Right cardiac atrium (tissue), 5 donors: ENCODE measurements around the gene NDUFAF2. TPM values are rescaled to one million over a fixed set of nuclear protein-coding genes. Genes with fewer than 3 reads are reported as not detected.
"Not testable (repeated sequence)": the region's sequence is repeated elsewhere in the genome, so short reads cannot be mapped to it uniquely, and the experiment has no call there.

Source experiments
- ATAC-seq, 2 donors: fragments of 200-7000 bp; cut with Tn5 transposase; one replicate each; pipeline versions ENCODE4 v1.8.0 to v1.9.1; 2020; ENCODE audit warnings: moderate library complexity in 2 of 2, mild to moderate bottlenecking in 1 of 2
- DNase-seq, 3 donors: peaks; one replicate each; pipeline ENCODE4 v3.0.0-alpha.2; 2020
- H3K27ac ChIP-seq: one replicate; pipeline ENCODE4 v1.5.1; 2013; ENCODE audit warnings: mild to moderate bottlenecking, low read length, control low read depth, moderate library complexity
- H3K27me3 ChIP-seq: one replicate; pipeline ENCODE4 v1.6.1; 2013; ENCODE audit not compliant: control insufficient read depth, insufficient read depth
- H3K4me1 ChIP-seq: one replicate; pipeline ENCODE4 v1.6.1; 2013; ENCODE audit warnings: low read length; ENCODE audit not compliant: control insufficient read depth, insufficient read depth
- H3K4me3 ChIP-seq: one replicate; pipeline ENCODE4 v1.5.1; 2013; ENCODE audit warnings: low read length, control low read depth
- H3K9me3 ChIP-seq: one replicate; pipeline ENCODE4 v1.6.1; 2013; ENCODE audit warnings: low read length; ENCODE audit not compliant: control insufficient read depth
- WGBS: extraction: QIAGEN DNeasy Blood & Tissue Kit; methylation state at CpG from one replicate; pipeline ENCODE4 v1.1.7; 2013; 5-methylcytosine and 5-hydroxymethylcytosine counted together
- intact Hi-C, 4 donors: fragments of 100-400 bp; cut with DNase I; formaldehyde crosslinking; loops; one replicate each; pipeline versions ENCODE4 v1.11.0 to v1.14.0; 2022 to 2023
- polyA plus RNA-seq: library from polyadenylated mRNA; stranded (reverse); fragments of 200-250 nt; gene quantifications from one replicate; pipeline ENCODE4 v1.2.3, GENCODE V29; 2013
- total RNA-seq, 4 donors: library from RNA; stranded (reverse); fragmentation: NEBNext Ultra II Directional; extraction: Animal tissue kit (Norgen Biotek cat#: 25700); gene quantifications; one replicate each; pipeline ENCODE4 v1.2.1, GENCODE V29; 2021
- donor health status: healthy with polysubstance abuse.
- donor health status: DM: no; HTN: yes; CAD: no.
- donor health status: DM: no; HTN: no; CAD: no.
- donor health status: DM: no; HTN: yes; CAD: no; lungs with severe emphysema.
- donor health status: DM: yes; HTN: yes; CAD: no.

NDUFAF2 gene
- total and polyA plus RNA-seq, 5 donors = 32.0 to 74.6 (median 34.8) TPM

GRCh38 chr5:61018062-61018461, 73.1 kb downstream of the NDUFAF2 start:
- no peak overlapping the region for H3K27ac ChIP-seq
- no peaks in the 10 kb centered on the region for H3K9me3 ChIP-seq
- no peaks in the 10 kb centered on the region for H3K4me1 ChIP-seq
- ATAC-seq = no peak
- intact Hi-C loops = no loop called here
- DNase-seq = no peak
- H3K4me3 ChIP-seq = no peak overlapping the region
- no peaks in the 10 kb centered on the region for H3K27me3 ChIP-seq
- WGBS = 83% methylated on average over 2 of the region's 2 CpGs

- Histone ChIP-seq H3K4me3 (no peak overlapping the region), H3K27me3 (no peaks in the 10 kb centered on the region), H3K4me1 (no peaks in the 10 kb centered on the region), H3K9me3 (no peaks in the 10 kb centered on the region), H3K27ac (no peak overlapping the region)
- intact Hi-C loops = no loop called here
- 98% methylated on average over 1 of the region's 1 CpG for WGBS
- DNase-seq = no peak
- no peak for ATAC-seq
These were observed 74.6 kb downstream of the NDUFAF2 start for GRCh38 chr5:61019642-61020041.

GRCh38 chr5:61020415-61020814, 75.4 kb downstream of the NDUFAF2 start:
- ATAC-seq (no peak), DNase-seq (peak; percentile 21 to 59 (median 44))
- Histone ChIP-seq H3K4me1 (no peaks in the 10 kb centered on the region), H3K4me3 (no peak overlapping the region), H3K27me3 (no peaks in the 10 kb centered on the region), H3K27ac (no peak overlapping the region), H3K9me3 (no peaks in the 10 kb centered on the region)
- intact Hi-C loops = no loop called here
- 81% methylated on average over 3 of the region's 3 CpGs for WGBS

GRCh38 chr5:61023131-61023530, 78.1 kb downstream of the NDUFAF2 start:
- H3K27me3 ChIP-seq = no peaks in the 10 kb centered on the region
- ATAC-seq = no peak
- H3K27ac ChIP-seq = no peak overlapping the region
- H3K4me1 ChIP-seq = no peaks in the 10 kb centered on the region
- WGBS = 63% methylated on average over 1 of the region's 1 CpG
- intact Hi-C loops = no loop called here
- H3K9me3 ChIP-seq = no peaks in the 10 kb centered on the region
- H3K4me3 ChIP-seq = no peak overlapping the region
- no peak for DNase-seq

GRCh38 chr5:61026004-61026403, 81.0 kb downstream of the NDUFAF2 start:
- intact Hi-C loops = no loop called here
- Histone ChIP-seq H3K9me3 (no peaks in the 10 kb centered on the region), H3K27me3 (no peaks in the 10 kb centered on the region), H3K4me1 (no peaks in the 10 kb centered on the region), H3K4me3 (no peak overlapping the region), H3K27ac (no peak overlapping the region)
- ATAC-seq = no peak
- 70% methylated on average over 2 of the region's 2 CpGs for WGBS
- DNase-seq = no peak

GRCh38 chr5:61028382-61028781, 83.4 kb downstream of the NDUFAF2 start:
- H3K4me1 ChIP-seq = no peaks in the 10 kb centered on the region
- no peak for DNase-seq

GRCh38 chr5:61029456-61030162, 84.6 kb downstream of the NDUFAF2 start:
- intact Hi-C loops = no loop called here
- no peaks in the 10 kb centered on the region for H3K9me3 ChIP-seq
- H3K4me1 ChIP-seq = no peaks in the 10 kb centered on the region
- 63% methylated on average over 6 of the region's 6 CpGs for WGBS
- no peak overlapping the region for H3K27ac ChIP-seq
- no peaks in the 10 kb centered on the region for H3K27me3 ChIP-seq
- DNase-seq = no peak
- no peak overlapping the region for H3K4me3 ChIP-seq
- no peak for ATAC-seq

More at GRCh38 chr5:61028382-61028781, 83.4 kb downstream of the NDUFAF2 start:
- no peak overlapping the region for H3K4me3 ChIP-seq
- H3K27me3 ChIP-seq = no peaks in the 10 kb centered on the region
- intact Hi-C loops = no loop called here
- no peak for ATAC-seq
- 94% methylated on average over 1 of the region's 1 CpG for WGBS
- no peak overlapping the region for H3K27ac ChIP-seq
- H3K9me3 ChIP-seq = no peaks in the 10 kb centered on the region

GRCh38 chr5:61030163-61030482, 85.1 kb downstream of the NDUFAF2 start:
- no peak for DNase-seq
- no peaks in the 10 kb centered on the region for H3K4me1 ChIP-seq
- intact Hi-C loops = no loop called here
- no peak for ATAC-seq
- no peak overlapping the region for H3K27ac ChIP-seq
- H3K4me3 ChIP-seq = no peak overlapping the region
- H3K27me3 ChIP-seq = no peaks in the 10 kb centered on the region
- no peaks in the 10 kb centered on the region for H3K9me3 ChIP-seq

GRCh38 chr5:61031301-61031700, 86.3 kb downstream of the NDUFAF2 start:
- H3K27ac ChIP-seq, H3K4me1 ChIP-seq, H3K27me3 ChIP-seq, DNase-seq, intact Hi-C loops, H3K9me3 ChIP-seq, H3K4me3 ChIP-seq, ATAC-seq: not testable (repeated sequence)
- WGBS = 100% methylated on average over 1 of the region's 1 CpG

- H3K4me3 ChIP-seq = no peak overlapping the region
- ATAC-seq (no peak), DNase-seq (no peak)
- no peak overlapping the region for H3K27ac ChIP-seq
- intact Hi-C loops = no loop called here
- H3K9me3 ChIP-seq = no peaks in the 10 kb centered on the region
- H3K27me3 ChIP-seq = no peaks in the 10 kb centered on the region
- no peaks in the 10 kb centered on the region for H3K4me1 ChIP-seq
These were observed 99.5 kb downstream of the NDUFAF2 start for GRCh38 chr5:61044545-61044944.

- Histone ChIP-seq H3K4me3 (no peak overlapping the region), H3K4me1 (no peaks in the 10 kb centered on the region), H3K9me3 (no peaks in the 10 kb centered on the region), H3K27ac (no peak overlapping the region), H3K27me3 (no peaks in the 10 kb centered on the region)
- intact Hi-C loops = no loop called here
- ATAC-seq (no peak), DNase-seq (no peak)
These were observed 102.3 kb downstream of the NDUFAF2 start for GRCh38 chr5:61047346-61047745.

- Histone ChIP-seq H3K27ac (no peak overlapping the region), H3K27me3 (no peaks in the 10 kb centered on the region), H3K4me3 (no peak overlapping the region), H3K4me1 (no peaks in the 10 kb centered on the region), H3K9me3 (no peaks in the 10 kb centered on the region)
- 0% methylated on average over 1 of the region's 1 CpG for WGBS
- no peak for ATAC-seq
- intact Hi-C loops = no loop called here
- DNase-seq = no peak
These were observed 103.5 kb downstream of the NDUFAF2 start for GRCh38 chr5:61048534-61048933.
